IMR-90 (cell line): Measurements from ENCODE around the gene PCYT1A. TPM values are rescaled to one million over a fixed set of nuclear protein-coding genes. Genes with fewer than 3 reads are reported as not detected.

Experiments
- ATAC-seq: fragments of 200-7000 bp; cut with Tn5 transposase; 2 replicates; pipeline ENCODE4 v1.9.1; 2020; ENCODE audit warnings: low read depth, mild to moderate bottlenecking, moderate library complexity
- BruUV-seq: library from RNA; stranded (reverse); fragments of 400-500 nt; replicated peaks from 2 replicates; lab custom pipeline; 2021; lab: Mats Ljungman, UMichigan
- CTCF ChIA-PET: fragments of 300-600 bp; formaldehyde crosslinking; extraction: SDS; loops from one replicate; lab custom pipeline; 2021; ENCODE audit warnings: antibody characterized with exemption; lab: Yijun Ruan, JAX
- POLR2A ChIA-PET: fragments of 300-600 bp; sonication (Branson Sonifier 250); formaldehyde crosslinking; loops from one replicate; lab custom pipeline; 2022; ENCODE audit warnings: antibody characterized with exemption; ENCODE audit not compliant: unreplicated experiment; lab: Charles Lee
- DNase-seq: peaks from one replicate; pipeline ENCODE4 v3.0.0; 2013
- H2AFZ ChIP-seq: replicated peaks from 2 replicates; pipeline ENCODE3; 2013; ENCODE audit warnings: low read length, mild to moderate bottlenecking; ENCODE audit not compliant: poor library complexity
- H2AK5ac ChIP-seq: 2 replicates; pipeline ENCODE4 v1.6.1; 2013; ENCODE audit warnings: low read depth, low read length, inconsistent platforms
- H2AK9ac ChIP-seq: replicated peaks from 2 replicates; pipeline ENCODE3; 2013; ENCODE audit warnings: mild to moderate bottlenecking, low read depth, low read length, moderate library complexity; ENCODE audit not compliant: poor library complexity
- H2BK120ac ChIP-seq: 2 replicates; pipeline ENCODE4 v1.6.1; 2013; ENCODE audit warnings: low read depth, low read length, inconsistent platforms
- H2BK15ac ChIP-seq: 3 replicates; pipeline ENCODE4 v1.6.1; 2013; ENCODE audit warnings: low read depth, low read length, inconsistent platforms
- H2BK20ac ChIP-seq: 2 replicates; pipeline ENCODE4 v1.6.1; 2013; ENCODE audit warnings: low read depth, mild to moderate bottlenecking, inconsistent platforms, low read length, moderate library complexity
- H2BK5ac ChIP-seq: 2 replicates; pipeline ENCODE4 v1.6.1; 2013; ENCODE audit warnings: mild to moderate bottlenecking, low read depth, low read length, inconsistent platforms; ENCODE audit not compliant: poor library complexity, severe bottlenecking
- H3K14ac ChIP-seq: replicated peaks from 2 replicates; pipeline ENCODE4 v1.6.1; 2013; ENCODE audit warnings: low read depth, low read length, inconsistent platforms
- H3K18ac ChIP-seq: 2 replicates; pipeline ENCODE4 v1.6.1; 2013; ENCODE audit warnings: low read depth, low read length, control low read depth
- H3K23ac ChIP-seq: 2 replicates; pipeline ENCODE4 v1.6.1; 2013; ENCODE audit warnings: low read depth, low read length, inconsistent platforms
- H3K27ac ChIP-seq: 2 replicates; pipeline ENCODE4 v1.5.1; 2013; ENCODE audit warnings: mild to moderate bottlenecking, control low read depth, low read length; ENCODE audit not compliant: insufficient read depth
- H3K27me3 ChIP-seq: 2 replicates; pipeline ENCODE4 v1.6.1; 2013; ENCODE audit warnings: low read length; ENCODE audit not compliant: control insufficient read depth, insufficient read depth
- H3K36me3 ChIP-seq: 2 replicates; pipeline ENCODE4 v1.6.1; 2013; ENCODE audit warnings: low read length, mixed read lengths; ENCODE audit not compliant: control insufficient read depth, insufficient read depth
- H3K4ac ChIP-seq: 2 replicates; pipeline ENCODE4 v1.6.1; 2013; ENCODE audit warnings: low read depth, low read length, inconsistent platforms
- H3K4me1 ChIP-seq: 2 replicates; pipeline ENCODE4 v1.6.1; 2013; ENCODE audit warnings: low read length, mixed read lengths; ENCODE audit not compliant: control insufficient read depth, insufficient read depth
- H3K4me2 ChIP-seq: 2 replicates; pipeline ENCODE4 v1.6.1; 2013; ENCODE audit warnings: low read depth, mild to moderate bottlenecking, control low read depth, low read length, moderate library complexity
- H3K4me3 ChIP-seq: 2 replicates; pipeline ENCODE4 v1.5.1; 2013; ENCODE audit warnings: low read depth, mild to moderate bottlenecking, control low read depth, low read length, moderate library complexity; ENCODE audit not compliant: insufficient read depth
- H3K56ac ChIP-seq: 2 replicates; pipeline ENCODE4 v1.6.1; 2013; ENCODE audit warnings: low read length, inconsistent platforms; ENCODE audit not compliant: insufficient read depth; ENCODE audit errors: extremely low read depth
- H3K79me1 ChIP-seq, 2 experiments: 2 replicates each; pipeline ENCODE4 v1.6.1; 2013; ENCODE audit warnings: low read length in 2 of 2, inconsistent platforms in 1 of 2, low read depth in 1 of 2
- H3K9ac ChIP-seq: 2 replicates; pipeline ENCODE4 v1.6.1; 2013; ENCODE audit warnings: low read depth, low read length, control low read depth
- H3K9me1 ChIP-seq: 2 replicates; pipeline ENCODE4 v1.6.1; 2013; ENCODE audit warnings: low read length, inconsistent platforms; ENCODE audit not compliant: insufficient read depth
- H3K9me3 ChIP-seq: 2 replicates; pipeline ENCODE4 v1.6.1; 2013; ENCODE audit warnings: low read length; ENCODE audit not compliant: control insufficient read depth, insufficient read depth
- H4K20me1 ChIP-seq: 2 replicates; pipeline ENCODE4 v1.6.1; 2013; ENCODE audit warnings: low read length, inconsistent platforms; ENCODE audit not compliant: insufficient read depth
- H4K5ac ChIP-seq: 2 replicates; pipeline ENCODE4 v1.6.1; 2013; ENCODE audit warnings: mild to moderate bottlenecking, low read depth, low read length, control low read depth
- H4K8ac ChIP-seq, 2 experiments: 2 replicates each; pipeline ENCODE4 v1.6.1; 2013; ENCODE audit warnings: low read depth in 2 of 2, low read length in 2 of 2, control low read depth in 1 of 2, inconsistent platforms in 1 of 2
- H4K91ac ChIP-seq: 2 replicates; pipeline ENCODE4 v1.6.1; 2013; ENCODE audit warnings: low read depth, low read length, inconsistent platforms; ENCODE audit not compliant: insufficient read depth
- CEBPB ChIP-seq: IDR thresholded peaks from 2 replicates; pipeline ENCODE4 v1.6.1; 2012; ENCODE audit warnings: low read depth, low read length, improper control_type of control experiment
- CTCF ChIP-seq: conservative IDR thresholded peaks from 2 replicates; pipeline ENCODE4 v1.5.1; 2012; ENCODE audit warnings: mild to moderate bottlenecking, low read depth, low read length, improper control_type of control experiment
- ELK1 ChIP-seq: fragments of 150-350 bp; IDR thresholded peaks from 2 replicates; pipeline ENCODE4 v1.6.1; 2016; ENCODE audit warnings: low read depth, mild to moderate bottlenecking, low read length, moderate library complexity, borderline replicate concordance
- FOS ChIP-seq: fragments of 150-350 bp; IDR thresholded peaks from 2 replicates; pipeline ENCODE4 v1.6.1; 2016; ENCODE audit warnings: low read depth, low read length
- MAFK ChIP-seq: IDR thresholded peaks from 2 replicates; pipeline ENCODE4 v1.6.1; 2012; ENCODE audit warnings: low read depth, low read length, improper control_type of control experiment
- MXI1 ChIP-seq: IDR thresholded peaks from 2 replicates; pipeline ENCODE4 v1.6.1; 2012; ENCODE audit warnings: low read depth, mild to moderate bottlenecking, low read length, moderate library complexity, borderline replicate concordance
- NFE2L2 ChIP-seq: fragments of 150-350 bp; IDR thresholded peaks from 2 replicates; pipeline ENCODE4 v1.6.1; 2016; ENCODE audit warnings: low read depth, mild to moderate bottlenecking, low read length
- RAD21 ChIP-seq: IDR thresholded peaks from 2 replicates; pipeline ENCODE4 v1.6.1; 2012; ENCODE audit warnings: low read length, improper control_type of control experiment
- WGBS, 2 experiments: methylation state at CpG; one replicate each; pipeline versions ENCODE4 v1.1.5 to v1.1.7; 2013; ENCODE audit warnings: missing lambda C conversion rate in 2 of 2; ENCODE audit not compliant: insufficient read length in 1 of 2; ENCODE audit errors: extremely low coverage in 2 of 2; 5-methylcytosine and 5-hydroxymethylcytosine counted together
- dilution Hi-C: fragments of 300-500 bp; cut with HindIII; formaldehyde crosslinking; loops from one replicate; pipeline ENCODE4 v1.14.3; 2018; ENCODE audit warnings: low sequenced_read_pairs; ENCODE audit not compliant: unreplicated experiment
- in situ Hi-C: fragments of 300-500 bp; cut with MboI; formaldehyde crosslinking; loops from 3 replicates; pipeline ENCODE4 v1.14.3; 2019; ENCODE audit warnings: low sequenced_read_pairs, inconsistent platforms, mixed read lengths
- intact Hi-C: fragments of 100-400 bp; cut with micrococcal nuclease; formaldehyde crosslinking; loops from 2 replicates; pipeline ENCODE4 v1.10.0; 2022
- polyA plus RNA-seq, 3 experiments: library from polyadenylated mRNA; depleted of rRNA; stranded (reverse); fragments of >200 nt; gene quantifications; 2 replicates each; pipeline ENCODE4 v1.2.3, GENCODE V29; 2012; ENCODE audit warnings: low replicate concordance in 1 of 3
- total RNA-seq: library from RNA; depleted of rRNA; stranded (reverse); fragments of >200 nt; gene quantifications from 2 replicates; pipeline ENCODE4 v1.2.3, GENCODE V29; 2012

The PCYT1A gene
- total and polyA plus RNA-seq, 2 of the 4 experiments (the other 2 are of a cell fraction), result 62.8 to 127 TPM

DNA sequence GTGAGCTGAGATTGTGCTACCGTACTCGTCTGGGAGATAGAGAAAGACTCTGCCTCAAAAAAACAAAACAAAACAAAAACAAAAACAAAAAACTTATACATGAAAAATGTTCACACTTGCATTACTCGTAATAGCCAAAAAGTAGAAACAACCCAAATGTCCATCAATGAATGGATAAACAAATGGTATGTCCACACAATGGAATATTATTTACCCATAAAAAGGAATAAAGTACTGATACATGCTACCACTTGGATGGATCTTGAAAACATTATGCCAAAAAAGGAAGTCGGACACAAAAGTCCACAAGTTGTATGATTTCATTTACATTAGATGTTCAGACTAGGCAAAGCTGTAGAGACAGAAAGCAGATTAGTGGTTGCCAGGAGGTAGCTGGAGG is 26.7 kb downstream of the PCYT1A start:
- H2BK15ac ChIP-seq, result no peak overlapping the region
- no peak overlapping the region for H3K4me2 ChIP-seq
- H4K91ac ChIP-seq, result no peak overlapping the region
- H3K9me3 ChIP-seq, result no peaks in the 10 kb centered on the region
- ChIA-PET POLR2A (no interaction called here), CTCF (no interaction called here)
- no peak overlapping the region for H2AFZ ChIP-seq
- intact Hi-C loops (no loop called here), in situ Hi-C loops (no loop called here), dilution Hi-C loops (no loop called here)
- H2AK9ac ChIP-seq, result no peak overlapping the region
- H3K36me3 ChIP-seq, result peaks cover 11% of the 10 kb centered on the region
- H3K27me3 ChIP-seq, result no peaks in the 10 kb centered on the region
- H3K56ac ChIP-seq, result no peak overlapping the region
- no peak overlapping the region for H3K27ac ChIP-seq
- no peak overlapping the region for H3K9ac ChIP-seq
- DNase-seq (no peak), ATAC-seq (no peak)
- H3K23ac ChIP-seq, result no peak overlapping the region
- H4K5ac ChIP-seq, result no peak overlapping the region
- no peak overlapping the region for H3K18ac ChIP-seq
- no peak overlapping the region for H3K14ac ChIP-seq
- no peak overlapping the region for H4K8ac ChIP-seq
- H2BK20ac ChIP-seq, result no peak overlapping the region
- no peak overlapping the region for H2AK5ac ChIP-seq
- no peak overlapping the region for H2BK120ac ChIP-seq
- H4K20me1 ChIP-seq, result peaks cover 6% of the 10 kb centered on the region; the same call in 1 of the 2 replicates
- H3K4ac ChIP-seq, result no peak overlapping the region
- no peaks in the 10 kb centered on the region for H3K4me1 ChIP-seq
- TF ChIP-seq RAD21 (no peak), CTCF (no peak), FOS (no peak), MXI1 (no peak), NFE2L2 (no peak), MAFK (no peak), CEBPB (no peak), ELK1 (no peak)
- H2BK5ac ChIP-seq, result no peak overlapping the region
- WGBS, 2 experiments, result 83% methylated on average over 1 of the region's 4 CpGs; no CpG with 5 or more reads in 1 of the 2 experiments
- peaks cover 20 to 35% of the 10 kb centered on the region in 2 experiments for H3K79me1 ChIP-seq
- H3K9me1 ChIP-seq, result 0 out of 2 replicates have a peak, but pooled peaks cover 4% of the 10 kb centered on the region
- BruUV-seq, result no TSS peak
- no peak overlapping the region for H3K4me3 ChIP-seq
